Right lobe of liver (tissue), 4 donors: ENCODE measurements around the gene PIGP.

ENCODE experiments used
- POLR2A ChIP-seq: fragments of 450-650 bp; IDR thresholded peaks from one replicate; pipeline ENCODE4 v1.6.1; 2017; ENCODE audit warnings: antibody characterized with exemption, mild to moderate bottlenecking
- TF ChIP-seq, protein P1 (sequence below), 4 donors: fragments of 200-600 bp in 3 of 4; fragments of 450-650 bp in 1 of 4; IDR thresholded peaks; one replicate each; pipeline versions ENCODE4 v1.5.1 to v1.8.0; 2016 to 2022; ENCODE audit warnings: antibody characterized with exemption in 4 of 4, mild to moderate bottlenecking in 2 of 4
- donor health status: DM: no; HTN: no; CAD: no.
- donor health status: DM: no; HTN: no; CAD: no.
- donor health status: DM: no; HTN: yes; CAD: no.

GRCh38 chr21:37060296-37060695 is 12.6 kb downstream of the PIGP start:
- no peak for TF ChIP-seq POLR2A
- TF ChIP-seq, protein P1, sequence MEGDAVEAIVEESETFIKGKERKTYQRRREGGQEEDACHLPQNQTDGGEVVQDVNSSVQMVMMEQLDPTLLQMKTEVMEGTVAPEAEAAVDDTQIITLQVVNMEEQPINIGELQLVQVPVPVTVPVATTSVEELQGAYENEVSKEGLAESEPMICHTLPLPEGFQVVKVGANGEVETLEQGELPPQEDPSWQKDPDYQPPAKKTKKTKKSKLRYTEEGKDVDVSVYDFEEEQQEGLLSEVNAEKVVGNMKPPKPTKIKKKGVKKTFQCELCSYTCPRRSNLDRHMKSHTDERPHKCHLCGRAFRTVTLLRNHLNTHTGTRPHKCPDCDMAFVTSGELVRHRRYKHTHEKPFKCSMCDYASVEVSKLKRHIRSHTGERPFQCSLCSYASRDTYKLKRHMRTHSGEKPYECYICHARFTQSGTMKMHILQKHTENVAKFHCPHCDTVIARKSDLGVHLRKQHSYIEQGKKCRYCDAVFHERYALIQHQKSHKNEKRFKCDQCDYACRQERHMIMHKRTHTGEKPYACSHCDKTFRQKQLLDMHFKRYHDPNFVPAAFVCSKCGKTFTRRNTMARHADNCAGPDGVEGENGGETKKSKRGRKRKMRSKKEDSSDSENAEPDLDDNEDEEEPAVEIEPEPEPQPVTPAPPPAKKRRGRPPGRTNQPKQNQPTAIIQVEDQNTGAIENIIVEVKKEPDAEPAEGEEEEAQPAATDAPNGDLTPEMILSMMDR (IDR thresholded peaks at IDR 0.05): no peak
